HL-60 (cell line): Measurements from ENCODE around the gene IL23R.

Experiments
- CTCF ChIP-seq: IDR thresholded peaks from one replicate; pipeline ENCODE4 v1.5.1; 2011; ENCODE audit warnings: low read length, control low read depth, inconsistent platforms; ENCODE audit not compliant: insufficient read depth
- GABPA ChIP-seq: IDR thresholded peaks from 2 replicates; pipeline ENCODE4 v1.6.1; 2012; ENCODE audit warnings: low read depth
- POLR2AphosphoS5 ChIP-seq: IDR thresholded peaks from 2 replicates; pipeline ENCODE4 v1.6.1; 2012; ENCODE audit warnings: low read depth
- REST ChIP-seq: IDR thresholded peaks from 2 replicates; pipeline ENCODE4 v1.6.1; 2012; ENCODE audit warnings: low read depth; ENCODE audit not compliant: insufficient replicate concordance
- SPI1 ChIP-seq: IDR thresholded peaks from 2 replicates; pipeline ENCODE4 v1.6.1; 2012; ENCODE audit warnings: low read depth, mild to moderate bottlenecking, borderline replicate concordance

GRCh38 chr1:67191668-67192520 lies 25.6 kb downstream of the IL23R start:
- TF ChIP-seq CTCF (no peak), REST (no peak), POLR2AphosphoS5 (no peak), SPI1 (peak; percentile 69; the same call in 1 of the 2 replicates), GABPA (no peak)
